Neuronal stem cell (in vitro differentiated cells): Measurements from ENCODE around the gene OR2A12.

Experiments
- DNase-seq: peaks from one replicate; pipeline ENCODE4 v3.0.0-alpha.2; 2013; ENCODE audit warnings: low spot score
- H2AFZ ChIP-seq: one replicate; pipeline ENCODE4 v1.6.1; 2013; ENCODE audit warnings: mild to moderate bottlenecking, low read length, inconsistent platforms
- H2AK5ac ChIP-seq: 2 replicates; pipeline ENCODE4 v1.6.1; 2013; ENCODE audit warnings: low read depth, mild to moderate bottlenecking, inconsistent platforms, low read length, moderate library complexity, mixed read lengths
- H2BK120ac ChIP-seq: 2 replicates; pipeline ENCODE4 v1.6.1; 2013; ENCODE audit warnings: low read depth, mild to moderate bottlenecking, inconsistent platforms, low read length, moderate library complexity, mixed read lengths
- H2BK12ac ChIP-seq: one replicate; pipeline ENCODE4 v1.6.1; 2013; ENCODE audit warnings: low read length, inconsistent platforms
- H2BK15ac ChIP-seq: 2 replicates; pipeline ENCODE4 v1.6.1; 2013; ENCODE audit warnings: mild to moderate bottlenecking, low read length, inconsistent platforms, mixed read lengths
- H2BK5ac ChIP-seq: one replicate; pipeline ENCODE4 v1.6.1; 2013; ENCODE audit warnings: inconsistent platforms, mild to moderate bottlenecking, low read length, moderate library complexity
- H3K14ac ChIP-seq: one replicate; pipeline ENCODE4 v1.6.1; 2013; ENCODE audit warnings: low read length, inconsistent platforms
- H3K18ac ChIP-seq: 2 replicates; pipeline ENCODE4 v1.6.1; 2013; ENCODE audit warnings: low read length, inconsistent platforms
- H3K23ac ChIP-seq: 2 replicates; pipeline ENCODE4 v1.6.1; 2013; ENCODE audit warnings: low read depth, mild to moderate bottlenecking, mixed read lengths, low read length, inconsistent platforms; ENCODE audit not compliant: poor library complexity
- H3K27ac ChIP-seq: replicated peaks from 3 replicates; pipeline ENCODE4 v1.5.1; 2013; ENCODE audit warnings: low read length, inconsistent platforms
- H3K27me3 ChIP-seq, 3 experiments: 2 replicates each; pipeline ENCODE4 v1.6.1; 2013; ENCODE audit warnings: low read length in 3 of 3, mild to moderate bottlenecking in 2 of 3, inconsistent platforms in 1 of 3, low read depth in 1 of 3, mixed read lengths in 1 of 3, moderate library complexity in 1 of 3; ENCODE audit not compliant: control insufficient read depth in 3 of 3, insufficient read depth in 3 of 3
- H3K36me3 ChIP-seq, 2 donors: replicated peaks in 1 of 2; 2 replicates each; pipeline ENCODE4 v1.6.1; 2013; ENCODE audit warnings: low read length in 2 of 2; ENCODE audit not compliant: control insufficient read depth in 2 of 2, insufficient read depth in 2 of 2
- H3K4ac ChIP-seq: 2 replicates; pipeline ENCODE4 v1.6.1; 2013; ENCODE audit warnings: inconsistent platforms, mild to moderate bottlenecking, low read length, moderate library complexity
- H3K4me1 ChIP-seq, 2 donors: 1 replicate in 1 of 2; 2 replicates in 1 of 2; pipeline ENCODE4 v1.6.1; 2013; ENCODE audit warnings: low read length in 2 of 2, low read depth in 1 of 2; ENCODE audit not compliant: control insufficient read depth in 2 of 2, insufficient read depth in 1 of 2
- H3K4me2 ChIP-seq: one replicate; pipeline ENCODE4 v1.6.1; 2013; ENCODE audit warnings: mild to moderate bottlenecking, low read length, inconsistent platforms; ENCODE audit not compliant: insufficient read depth, poor library complexity, severe bottlenecking
- H3K4me3 ChIP-seq, 2 donors: 2 replicates each; pipeline ENCODE4 v1.5.1; 2013; ENCODE audit warnings: low read length in 2 of 2, mild to moderate bottlenecking in 2 of 2, inconsistent platforms in 1 of 2, moderate library complexity in 1 of 2
- H3K79me1 ChIP-seq: one replicate; pipeline ENCODE4 v1.6.1; 2013; ENCODE audit warnings: low read depth, mild to moderate bottlenecking, inconsistent platforms, low read length, moderate library complexity
- H3K9ac ChIP-seq: one replicate; pipeline ENCODE4 v1.6.1; 2013; ENCODE audit warnings: mild to moderate bottlenecking, low read depth, low read length, inconsistent platforms; ENCODE audit not compliant: poor library complexity
- H3K9me3 ChIP-seq, 2 donors: replicated peaks in 1 of 2; 2 replicates each; pipeline versions ENCODE3 to v1.6.1; 2013; ENCODE audit warnings: low read length in 2 of 2, mild to moderate bottlenecking in 2 of 2, inconsistent platforms in 1 of 2, low read depth in 1 of 2, mixed read lengths in 1 of 2, moderate library complexity in 1 of 2; ENCODE audit not compliant: control insufficient read depth in 2 of 2, insufficient read depth in 1 of 2
- H4K8ac ChIP-seq: one replicate; pipeline ENCODE4 v1.6.1; 2013; ENCODE audit warnings: low read depth, mild to moderate bottlenecking, inconsistent platforms, low read length, moderate library complexity
- H4K91ac ChIP-seq: one replicate; pipeline ENCODE4 v1.6.1; 2013; ENCODE audit warnings: low read length, low read depth, mild to moderate bottlenecking, inconsistent platforms; ENCODE audit not compliant: poor library complexity
- WGBS, 2 donors: extraction: QIAGEN DNeasy Blood & Tissue Kit; methylation state at CpG; one replicate each; pipeline ENCODE4 v1.1.7; 2013; ENCODE audit warnings: missing lambda C conversion rate in 2 of 2, mixed read lengths in 1 of 2; ENCODE audit not compliant: insufficient read length in 2 of 2, insufficient replicate concordance in 1 of 2; ENCODE audit errors: extremely low coverage in 2 of 2; 5-methylcytosine and 5-hydroxymethylcytosine counted together

Gene OR2A12

GRCh38 chr7:144057954-144058353, 28.1 kb upstream of the OR2A12 start:
- no peak overlapping the region for H4K91ac ChIP-seq
- no peak overlapping the region for H3K9ac ChIP-seq
- no peak overlapping the region for H3K27ac ChIP-seq
- no peaks in the 10 kb centered on the region for H3K4me1 ChIP-seq
- H3K27me3 ChIP-seq, result no peaks in the 10 kb centered on the region
- no peak overlapping the region for H2BK15ac ChIP-seq
- no peaks in the 10 kb centered on the region for H3K36me3 ChIP-seq
- H3K18ac ChIP-seq, result no peak overlapping the region
- no peak overlapping the region for H3K4me2 ChIP-seq
- no CpG with 5 or more reads among the region's 3 CpGs for WGBS, 2 donors
- H3K14ac ChIP-seq, result no peak overlapping the region
- no peak overlapping the region for H2AK5ac ChIP-seq
- no peak overlapping the region for H4K8ac ChIP-seq
- H2BK5ac ChIP-seq, result no peak overlapping the region
- H2AFZ ChIP-seq, result no peak overlapping the region
- no peaks in the 10 kb centered on the region for H3K79me1 ChIP-seq
- no peak overlapping the region for H3K4me3 ChIP-seq
- DNase-seq, result no peak
- H3K9me3 ChIP-seq, result no peaks in the 10 kb centered on the region
- no peak overlapping the region for H2BK120ac ChIP-seq
- no peak overlapping the region for H3K23ac ChIP-seq
- H3K4ac ChIP-seq, result no peak overlapping the region
- no peak overlapping the region for H2BK12ac ChIP-seq

- H2AFZ ChIP-seq, result no peak overlapping the region
- H3K9ac ChIP-seq, result no peak overlapping the region
- no peak overlapping the region for H2BK12ac ChIP-seq
- H2BK15ac ChIP-seq, result no peak overlapping the region
- H3K79me1 ChIP-seq, result no peaks in the 10 kb centered on the region
- H3K4me1 ChIP-seq, result no peaks in the 10 kb centered on the region
- H3K23ac ChIP-seq, result no peak overlapping the region
- H3K27me3 ChIP-seq, result no peaks in the 10 kb centered on the region
- H3K4me2 ChIP-seq, result no peak overlapping the region
- H3K14ac ChIP-seq, result no peak overlapping the region
- WGBS, 2 donors, result no CpG with 5 or more reads among the region's 3 CpGs
- H3K18ac ChIP-seq, result no peak overlapping the region
- H2BK120ac ChIP-seq, result no peak overlapping the region
- no peak overlapping the region for H2AK5ac ChIP-seq
- DNase-seq, result no peak
- no peaks in the 10 kb centered on the region for H3K9me3 ChIP-seq
- H4K91ac ChIP-seq, result no peak overlapping the region
- no peak overlapping the region for H3K4ac ChIP-seq
- H2BK5ac ChIP-seq, result no peak overlapping the region
- no peak overlapping the region for H4K8ac ChIP-seq
- no peaks in the 10 kb centered on the region for H3K36me3 ChIP-seq
- H3K4me3 ChIP-seq, result no peak overlapping the region
- no peak overlapping the region for H3K27ac ChIP-seq
Measured at GRCh38 chr7:144063710-144064109, 22.4 kb upstream of the OR2A12 start.

- no peaks in the 10 kb centered on the region for H3K79me1 ChIP-seq
- no peak within 1 kb of the TSS for H2BK120ac ChIP-seq
- no peaks in the 10 kb centered on the region for H3K36me3 ChIP-seq
- no CpG with 5 or more reads among the region's 1 CpG for WGBS, 2 donors
- no peaks in the 10 kb centered on the region for H3K4me1 ChIP-seq
- no peak within 1 kb of the TSS for H3K4me2 ChIP-seq
- no peak within 1 kb of the TSS for H4K8ac ChIP-seq
- no peak within 1 kb of the TSS for H3K27ac ChIP-seq
- no peak within 1 kb of the TSS for H2BK5ac ChIP-seq
- no peak within 1 kb of the TSS for H3K4me3 ChIP-seq
- H3K4ac ChIP-seq, result no peak within 1 kb of the TSS
- DNase-seq, result no peak
- no peak within 1 kb of the TSS for H3K9ac ChIP-seq
- no peak within 1 kb of the TSS for H2BK15ac ChIP-seq
- no peak within 1 kb of the TSS for H3K14ac ChIP-seq
- H3K27me3 ChIP-seq, result no peaks in the 10 kb centered on the region
- no peak within 1 kb of the TSS for H4K91ac ChIP-seq
- no peaks in the 10 kb centered on the region for H3K9me3 ChIP-seq
- H2AK5ac ChIP-seq, result no peak within 1 kb of the TSS
- no peak within 1 kb of the TSS for H3K23ac ChIP-seq
- H3K18ac ChIP-seq, result no peak within 1 kb of the TSS
- no peak within 1 kb of the TSS for H2AFZ ChIP-seq
- no peak within 1 kb of the TSS for H2BK12ac ChIP-seq
Measured at GRCh38 chr7:144069511-144069910, 16.6 kb upstream of the OR2A12 start, which contains the start of gene OR2A25. OR2A25 (plus strand) TSS chr7:144069811; CDS start chr7:144074220, 4,409 bp downstream.

GRCh38 chr7:144069953-144070352, 16.1 kb upstream of the OR2A12 start:
- Histone ChIP-seq H3K27me3 (no peaks in the 10 kb centered on the region), H3K9ac (no peak overlapping the region), H3K4ac (no peak overlapping the region), H2BK5ac (no peak overlapping the region), H3K4me3 (no peak overlapping the region), H3K4me1 (no peaks in the 10 kb centered on the region), H2AFZ (no peak overlapping the region), H2AK5ac (no peak overlapping the region), H2BK12ac (no peak overlapping the region), H3K79me1 (no peaks in the 10 kb centered on the region), H3K9me3 (no peaks in the 10 kb centered on the region), H2BK15ac (no peak overlapping the region), H3K27ac (no peak overlapping the region), H4K91ac (no peak overlapping the region), H4K8ac (no peak overlapping the region), H3K4me2 (no peak overlapping the region), H2BK120ac (no peak overlapping the region), H3K36me3 (no peaks in the 10 kb centered on the region), H3K23ac (no peak overlapping the region), H3K14ac (no peak overlapping the region), H3K18ac (no peak overlapping the region)
- DNase-seq, result no peak
- WGBS, 2 donors, result no CpG with 5 or more reads among the region's 2 CpGs
